MM.1S (cell line): Measurements from ENCODE around the gene FGF12.

Source experiments
- EZH2 ChIP-seq: fragments of 300-600 bp; sonication (generic); optimal IDR thresholded peaks from 2 replicates; pipeline ENCODE3; 2017; ENCODE audit warnings: low read depth, mild to moderate bottlenecking, antibody characterized with exemption, low read length, mixed read lengths
- EZH2phosphoT487 ChIP-seq: fragments of 300-600 bp; sonication (generic); IDR thresholded peaks from 2 replicates; pipeline ENCODE4 v1.6.1; 2018; ENCODE audit warnings: antibody characterized with exemption, low read length
- TF ChIP-seq, protein P1 (sequence below): fragments of 300-600 bp; sonication (generic); IDR thresholded peaks from 2 replicates; pipeline ENCODE4 v1.5.1; 2016; ENCODE audit warnings: antibody characterized with exemption, low read length, mixed read lengths

DNA sequence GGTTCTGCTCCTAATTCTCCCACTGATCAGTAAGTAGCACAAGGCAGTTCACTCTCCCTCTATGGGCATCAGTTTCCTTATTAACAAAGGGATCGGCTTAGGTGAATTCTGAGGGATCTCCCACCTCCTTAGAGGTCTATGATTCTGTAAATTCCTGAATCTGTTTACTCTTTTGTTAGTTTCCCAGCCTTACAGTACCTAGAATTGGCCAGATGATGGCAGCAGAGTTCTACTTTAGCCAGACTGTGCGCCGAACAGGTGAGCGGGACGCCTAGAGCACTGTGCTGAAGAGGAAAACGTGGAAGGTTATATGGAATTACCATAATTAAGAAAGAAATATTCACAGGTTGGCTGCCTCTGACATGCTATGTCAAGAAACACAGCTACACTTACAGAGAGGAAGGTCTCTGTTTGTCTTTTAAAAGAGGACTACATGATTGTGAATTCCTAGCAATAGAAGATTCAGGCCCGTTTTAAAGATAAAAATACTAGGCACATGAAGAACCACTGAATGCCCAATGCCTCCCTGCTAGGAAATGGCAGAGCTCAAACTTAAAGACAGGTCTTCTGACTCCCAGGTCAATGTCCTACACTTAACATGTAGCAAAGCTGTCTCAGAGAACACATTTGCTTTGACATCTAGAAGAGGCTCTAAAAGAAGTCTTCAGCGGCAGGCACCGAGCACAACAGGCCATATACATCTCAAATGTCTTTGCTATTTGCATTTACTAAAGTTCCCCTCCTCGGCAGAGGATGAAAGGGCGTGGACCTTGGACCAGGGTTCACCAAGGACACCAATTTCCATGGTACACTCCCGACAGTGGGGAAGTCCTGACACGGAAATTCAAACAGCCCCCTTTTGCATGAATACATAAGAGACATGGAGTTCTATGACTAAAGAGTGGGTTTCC, 259.9 kb downstream of the FGF12 start:
- TF ChIP-seq, protein P1, sequence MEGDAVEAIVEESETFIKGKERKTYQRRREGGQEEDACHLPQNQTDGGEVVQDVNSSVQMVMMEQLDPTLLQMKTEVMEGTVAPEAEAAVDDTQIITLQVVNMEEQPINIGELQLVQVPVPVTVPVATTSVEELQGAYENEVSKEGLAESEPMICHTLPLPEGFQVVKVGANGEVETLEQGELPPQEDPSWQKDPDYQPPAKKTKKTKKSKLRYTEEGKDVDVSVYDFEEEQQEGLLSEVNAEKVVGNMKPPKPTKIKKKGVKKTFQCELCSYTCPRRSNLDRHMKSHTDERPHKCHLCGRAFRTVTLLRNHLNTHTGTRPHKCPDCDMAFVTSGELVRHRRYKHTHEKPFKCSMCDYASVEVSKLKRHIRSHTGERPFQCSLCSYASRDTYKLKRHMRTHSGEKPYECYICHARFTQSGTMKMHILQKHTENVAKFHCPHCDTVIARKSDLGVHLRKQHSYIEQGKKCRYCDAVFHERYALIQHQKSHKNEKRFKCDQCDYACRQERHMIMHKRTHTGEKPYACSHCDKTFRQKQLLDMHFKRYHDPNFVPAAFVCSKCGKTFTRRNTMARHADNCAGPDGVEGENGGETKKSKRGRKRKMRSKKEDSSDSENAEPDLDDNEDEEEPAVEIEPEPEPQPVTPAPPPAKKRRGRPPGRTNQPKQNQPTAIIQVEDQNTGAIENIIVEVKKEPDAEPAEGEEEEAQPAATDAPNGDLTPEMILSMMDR = peak; percentile 98
- TF ChIP-seq EZH2 = no peak
- no peak for TF ChIP-seq EZH2phosphoT487
